Tibial artery (tissue), 4 donors: ENCODE measurements around the gene CASK.

Experiments used
- DNase-seq, 2 donors: peaks; one replicate each; pipeline ENCODE4 v3.0.0-alpha.2; 2019
- H3K27ac ChIP-seq, 2 donors: fragments of 200-600 bp; sonication (generic) in 1 of 2; 1 replicate in 1 of 2; 2 replicates in 1 of 2; pipeline ENCODE4 v1.5.1; 2018 to 2019; ENCODE audit warnings: mild to moderate bottlenecking in 1 of 2
- H3K27me3 ChIP-seq, 2 donors: fragments of 200-600 bp; sonication (generic) in 1 of 2; one replicate each; pipeline versions ENCODE4 v1.5.1 to v1.6.0; 2016 to 2019
- H3K36me3 ChIP-seq, 3 donors: fragments of 200-600 bp; sonication (generic) in 2 of 3; one replicate each; pipeline ENCODE4 v1.5.1; 2016 to 2019; ENCODE audit warnings: mild to moderate bottlenecking in 2 of 3
- H3K4me1 ChIP-seq, 4 donors: fragments of 200-600 bp; sonication (generic) in 2 of 4; 1 replicate in 3 of 4; 2 replicates in 1 of 4; pipeline ENCODE4 v1.5.1; 2016 to 2019
- H3K4me3 ChIP-seq, 2 donors: fragments of 200-600 bp; sonication (generic) in 1 of 2; 1 replicate in 1 of 2; 2 replicates in 1 of 2; pipeline ENCODE4 v1.5.1; 2018 to 2019; ENCODE audit warnings: mild to moderate bottlenecking in 2 of 2
- H3K9me3 ChIP-seq, 3 donors: fragments of 200-600 bp; sonication (generic) in 1 of 3; one replicate each; pipeline ENCODE4 v1.5.1; 2016 to 2019
- CTCF ChIP-seq, 2 experiments: fragments of 200-600 bp in 1 of 2; fragments of 450-650 bp in 1 of 2; IDR thresholded peaks; one replicate each; pipeline ENCODE4 v1.5.1; 2017 to 2019; ENCODE audit warnings: antibody characterized with exemption in 2 of 2, mild to moderate bottlenecking in 1 of 2, moderate library complexity in 1 of 2
- intact Hi-C: fragments of 100-400 bp; cut with DNase I; formaldehyde crosslinking; loops from one replicate; pipeline ENCODE4 v1.15.0; 2023; ENCODE audit warnings: low total_unique reads

The CASK gene

GRCh38 chrX:41827886-41828285 lies 95.5 kb downstream of the CASK start:
- H3K27me3 ChIP-seq: no peaks in the 10 kb centered on the region
- H3K27ac ChIP-seq: no peak overlapping the region
- intact Hi-C loops: no loop called here
- peaks cover 0 to 41% (median 0%) of the 10 kb centered on the region in 4 donors for H3K4me1 ChIP-seq
- H3K9me3 ChIP-seq: no peaks in the 10 kb centered on the region
- DNase-seq: no peak
- no peak overlapping the region for H3K4me3 ChIP-seq
- TF ChIP-seq CTCF (IDR thresholded peaks at IDR 0.05): no peak
- H3K36me3 ChIP-seq: no peaks in the 10 kb centered on the region

DNA sequence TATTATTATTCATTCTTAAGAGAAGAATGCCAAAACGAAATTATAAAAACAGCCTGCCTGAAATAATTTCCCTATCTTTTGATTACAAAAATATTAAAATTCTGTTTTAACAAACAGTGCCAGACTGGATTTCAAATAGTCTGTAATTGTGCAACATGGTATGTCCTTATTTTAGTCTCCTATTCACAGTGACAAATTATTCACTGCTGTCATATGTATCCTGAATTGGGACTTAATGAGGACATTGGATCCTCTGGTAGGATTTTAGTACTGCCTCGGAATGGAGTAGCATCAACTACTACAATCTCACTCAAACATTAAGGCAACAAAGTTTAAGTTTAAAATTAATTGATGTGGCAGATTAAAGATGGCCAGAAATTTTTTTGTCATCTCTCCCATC lies 97.6 kb downstream of the CASK start:
- H3K4me3 ChIP-seq: no peak overlapping the region
- H3K36me3 ChIP-seq: no peaks in the 10 kb centered on the region
- TF ChIP-seq CTCF (IDR thresholded peaks at IDR 0.05): no peak
- H3K9me3 ChIP-seq: no peaks in the 10 kb centered on the region
- no peaks in the 10 kb centered on the region for H3K27me3 ChIP-seq
- DNase-seq: no peak
- intact Hi-C loops: no loop called here
- H3K27ac ChIP-seq: no peak overlapping the region
- peaks cover 0 to 44% (median 0%) of the 10 kb centered on the region in 4 donors for H3K4me1 ChIP-seq

- H3K27me3 ChIP-seq: no peaks in the 10 kb centered on the region
- no peaks in the 10 kb centered on the region for H3K9me3 ChIP-seq
- no peak for TF ChIP-seq CTCF (IDR thresholded peaks at IDR 0.05)
- no peak for DNase-seq
- no peak overlapping the region for H3K27ac ChIP-seq
- peaks cover 0 to 44% (median 0%) of the 10 kb centered on the region in 4 donors for H3K4me1 ChIP-seq
- intact Hi-C loops: no loop called here
- no peak overlapping the region for H3K4me3 ChIP-seq
- no peaks in the 10 kb centered on the region for H3K36me3 ChIP-seq
These were observed 98.8 kb downstream of the CASK start for GRCh38 chrX:41824551-41824950.

- H3K4me1 ChIP-seq: peaks cover 0 to 37% (median 0%) of the 10 kb centered on the region in 4 donors
- intact Hi-C loops: no loop called here
- H3K27me3 ChIP-seq: no peaks in the 10 kb centered on the region
- no peak overlapping the region for H3K4me3 ChIP-seq
- H3K9me3 ChIP-seq: no peaks in the 10 kb centered on the region
- no peak for TF ChIP-seq CTCF (IDR thresholded peaks at IDR 0.05)
- H3K27ac ChIP-seq: peak overlapping the region; percentile 28 to 52
- no peak for DNase-seq
- H3K36me3 ChIP-seq: no peaks in the 10 kb centered on the region
These were observed 100.0 kb downstream of the CASK start for GRCh38 chrX:41823402-41823801.

DNA sequence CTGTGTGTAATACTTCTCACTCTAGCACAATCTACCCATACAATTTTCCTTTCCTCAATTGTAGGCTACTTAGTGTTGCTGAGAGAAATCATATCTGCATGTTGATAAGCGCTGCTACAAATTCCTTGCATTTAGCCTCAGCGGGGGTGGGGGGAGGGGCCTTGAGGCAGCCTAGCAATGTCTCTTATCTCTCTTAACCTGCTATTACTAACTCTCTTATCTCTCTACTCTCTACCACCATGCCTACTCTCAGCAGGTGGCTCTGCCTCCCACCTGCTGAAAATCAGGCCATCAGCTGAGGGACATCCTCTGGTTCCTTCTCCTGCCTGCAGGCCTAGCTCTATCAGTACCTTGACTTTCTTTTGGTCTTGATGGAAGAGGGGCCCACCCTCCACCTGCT lies 100.5 kb downstream of the CASK start:
- no peak for TF ChIP-seq CTCF (IDR thresholded peaks at IDR 0.05)
- Histone ChIP-seq H3K4me1 (peaks cover 0 to 32% (median 0%) of the 10 kb centered on the region in 4 donors), H3K27me3 (no peaks in the 10 kb centered on the region), H3K36me3 (no peaks in the 10 kb centered on the region), H3K27ac (peak overlapping the region; percentile 28 to 52), H3K4me3 (no peak overlapping the region), H3K9me3 (no peaks in the 10 kb centered on the region)
- intact Hi-C loops: no loop called here
- DNase-seq: no peak

DNA sequence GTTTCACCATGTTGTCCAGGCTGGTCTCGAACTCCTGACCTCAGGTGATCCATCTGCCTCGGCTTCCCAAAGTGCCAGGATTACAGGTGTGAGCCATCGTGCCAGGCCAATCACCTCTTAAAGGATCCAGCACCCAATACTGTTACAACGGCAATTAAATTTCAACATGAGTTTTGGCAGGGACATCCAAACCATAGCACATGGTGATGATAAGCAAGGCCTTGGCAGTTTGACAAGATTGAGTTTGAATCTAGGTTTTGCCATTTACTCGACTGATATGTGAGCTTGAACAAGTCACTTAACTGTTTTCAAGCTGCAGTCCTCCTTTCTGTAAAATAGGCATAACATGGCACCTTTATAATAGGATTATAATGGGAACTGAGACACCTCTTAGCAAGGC lies 115.3 kb downstream of the CASK start:
- intact Hi-C loops: no loop called here
- Histone ChIP-seq H3K4me1 (no peaks in the 10 kb centered on the region), H3K9me3 (peaks cover 0 to 10% (median 4%) of the 10 kb centered on the region in 3 donors), H3K36me3 (no peaks in the 10 kb centered on the region), H3K4me3 (no peak overlapping the region), H3K27ac (no peak overlapping the region), H3K27me3 (no peaks in the 10 kb centered on the region)
- no peak for DNase-seq
- TF ChIP-seq CTCF (IDR thresholded peaks at IDR 0.05): no peak
